Measurements from ENCODE around the gene NEUROG3.

The NEUROG3 gene

GRCh38 chr10:69573056-69573806, at the start of gene NEUROG3:
TSS of gene NEUROG3 (minus strand) at chr10:69573422. CDS start at chr10:69573043, 379 bp downstream.
- DNase-seq = no peak

- DNase-seq = no peak
Observed at GRCh38 chr10:69620625-69621024, 47.4 kb upstream of the NEUROG3 start.

GRCh38 chr10:69619626-69620025, 46.4 kb upstream of the NEUROG3 start:
- DNase-seq = no peak

GRCh38 chr10:69618746-69619145, 45.5 kb upstream of the NEUROG3 start:
- DNase-seq = no peak

GRCh38 chr10:69616358-69616757, 43.1 kb upstream of the NEUROG3 start:
- no peak for DNase-seq

GRCh38 chr10:69614130-69614529, 40.9 kb upstream of the NEUROG3 start:
- DNase-seq = no peak

GRCh38 chr10:69612760-69613159, 39.5 kb upstream of the NEUROG3 start:
- no peak for DNase-seq

GRCh38 chr10:69609077-69609476, 35.9 kb upstream of the NEUROG3 start:
- DNase-seq = no peak

GRCh38 chr10:69600761-69601330, 27.6 kb upstream of the NEUROG3 start:
- no peak for DNase-seq

- no peak for DNase-seq
Observed at GRCh38 chr10:69588358-69588757, 15.1 kb upstream of the NEUROG3 start.

GRCh38 chr10:69584624-69585023, 11.4 kb upstream of the NEUROG3 start:
- DNase-seq = no peak

- DNase-seq = no peak
Observed at GRCh38 chr10:69583106-69583505, 9.9 kb upstream of the NEUROG3 start.

GRCh38 chr10:69580435-69580834, 7.2 kb upstream of the NEUROG3 start:
- DNase-seq = no peak

- no peak for DNase-seq
Observed at GRCh38 chr10:69579464-69580060, 6.3 kb upstream of the NEUROG3 start.

GRCh38 chr10:69578508-69578991, 5.3 kb upstream of the NEUROG3 start:
- no peak for DNase-seq

GRCh38 chr10:69577268-69578232, 4.3 kb upstream of the NEUROG3 start:
- DNase-seq = no peak

GRCh38 chr10:69576334-69577011, 3.3 kb upstream of the NEUROG3 start:
- no peak for DNase-seq

- DNase-seq = no peak
Observed at GRCh38 chr10:69575164-69575722, 2.0 kb upstream of the NEUROG3 start.

GRCh38 chr10:69574571-69574978, 1.4 kb upstream of the NEUROG3 start:
- DNase-seq = no peak

GRCh38 chr10:69572159-69573055, 815 bp downstream of the NEUROG3 start:
- DNase-seq = no peak

GRCh38 chr10:69571618-69572158, 1.5 kb downstream of the NEUROG3 start:
- DNase-seq = no peak
